Chondrocyte (in vitro differentiated cells): ENCODE data around the gene UCP3. TPM values are rescaled to one million over a fixed set of nuclear protein-coding genes. Genes with fewer than 3 reads are reported as not detected.

Source experiments
- DNase-seq: peaks from one replicate; pipeline ENCODE4 v3.0.0; 2021; ENCODE audit warnings: mixed read lengths, low spot score
- H3K27ac Mint-ChIP-seq: one replicate; pipeline ENCODE4 v1.8.0; 2021; ENCODE audit warnings: mild to moderate bottlenecking, moderate library complexity, mixed read lengths; ENCODE audit not compliant: unreplicated experiment
- H3K27me3 Mint-ChIP-seq: 2 replicates; pipeline ENCODE4 v1.8.0; 2021; ENCODE audit warnings: low read depth, mixed read lengths
- H3K36me3 Mint-ChIP-seq: 2 replicates; pipeline ENCODE4 v1.8.0; 2021; ENCODE audit warnings: low read depth, mixed read lengths
- H3K4me1 Mint-ChIP-seq: 2 replicates; pipeline ENCODE4 v1.8.0; 2021; ENCODE audit warnings: low read depth, mild to moderate bottlenecking, mixed read lengths
- H3K4me3 Mint-ChIP-seq: one replicate; pipeline ENCODE4 v1.8.0; 2021; ENCODE audit warnings: mild to moderate bottlenecking, moderate library complexity, mixed read lengths; ENCODE audit not compliant: unreplicated experiment
- H3K9me3 Mint-ChIP-seq: 2 replicates; pipeline ENCODE4 v1.8.0; 2021; ENCODE audit warnings: low read depth, mixed read lengths
- CTCF ChIP-seq: fragments of 200-600 bp; sonication (generic); IDR thresholded peaks from 2 replicates; pipeline ENCODE4 v1.5.0; 2021; ENCODE audit warnings: antibody characterized with exemption, mild to moderate bottlenecking, moderate library complexity
- long read RNA-seq: library from polyadenylated mRNA; stranded (forward); transcript quantifications from one replicate; pipeline ENCODE4 v2.0.0, GENCODE V29; 2021
- total RNA-seq: library from RNA; stranded (reverse); gene quantifications from 3 replicates; pipeline ENCODE4 v1.2.1, GENCODE V29; 2021

UCP3 gene
- total RNA-seq: 0.47 to 1.6 TPM (median 1.3 TPM) in 3 replicates
- long read RNA-seq, partial matches to known transcripts: 1 of 1 reads
- long read RNA-seq, other reads (novel, unspliced or antisense): 0 of 1 reads

GRCh38 chr11:74008373-74009229, at the start of gene UCP3:
Gene UCP3, minus strand, starts transcription at chr11:74009085. Its CDS starts 2,043 bp downstream, at chr11:74007042.
- TF ChIP-seq CTCF: no peak
- H3K27ac Mint-ChIP-seq: no peak within 1 kb of the TSS
- H3K27me3 Mint-ChIP-seq: no peaks in the 10 kb centered on the region
- peaks cover 9% of the 10 kb centered on the region for H3K36me3 Mint-ChIP-seq
- H3K4me3 Mint-ChIP-seq: no peak within 1 kb of the TSS
- no peak for DNase-seq
- peaks cover 4% of the 10 kb centered on the region for H3K4me1 Mint-ChIP-seq
- no peaks in the 10 kb centered on the region for H3K9me3 Mint-ChIP-seq

- TF ChIP-seq CTCF: no peak
- peaks cover 7% of the 10 kb centered on the region for H3K9me3 Mint-ChIP-seq
These were observed 48.6 kb upstream of the UCP3 start for GRCh38 chr11:74057249-74058151.

GRCh38 chr11:74055938-74056337, 47.1 kb upstream of the UCP3 start:
- Mint-ChIP-seq H3K36me3 (peaks cover 8% of the 10 kb centered on the region), H3K27me3 (no peaks in the 10 kb centered on the region), H3K4me3 (no peak overlapping the region), H3K27ac (peak overlapping the region; percentile 30), H3K4me1 (peaks cover 17% of the 10 kb centered on the region), H3K9me3 (peaks cover 3% of the 10 kb centered on the region)
- no peak for TF ChIP-seq CTCF
- no peak for DNase-seq

More at GRCh38 chr11:74057249-74058151, 48.6 kb upstream of the UCP3 start:
- peaks cover 9% of the 10 kb centered on the region for H3K36me3 Mint-ChIP-seq
- H3K4me1 Mint-ChIP-seq: peaks cover 17% of the 10 kb centered on the region
- H3K27ac Mint-ChIP-seq: no peak overlapping the region
- DNase-seq: no peak
- no peak overlapping the region for H3K4me3 Mint-ChIP-seq
- H3K27me3 Mint-ChIP-seq: no peaks in the 10 kb centered on the region

GRCh38 chr11:74050465-74050864, 41.6 kb upstream of the UCP3 start:
- no peaks in the 10 kb centered on the region for H3K9me3 Mint-ChIP-seq
- peaks cover 13% of the 10 kb centered on the region for H3K4me1 Mint-ChIP-seq
- DNase-seq: no peak
- H3K27me3 Mint-ChIP-seq: no peaks in the 10 kb centered on the region
- H3K4me3 Mint-ChIP-seq: no peak overlapping the region
- peaks cover 8% of the 10 kb centered on the region for H3K36me3 Mint-ChIP-seq
- peak overlapping the region; percentile 0 for H3K27ac Mint-ChIP-seq
- no peak for TF ChIP-seq CTCF

GRCh38 chr11:74048993-74049392, 40.1 kb upstream of the UCP3 start:
- TF ChIP-seq CTCF: no peak
- H3K27ac Mint-ChIP-seq: no peak overlapping the region

More at GRCh38 chr11:74048993-74049392, 40.1 kb upstream of the UCP3 start:
- Mint-ChIP-seq H3K36me3 (peaks cover 8% of the 10 kb centered on the region), H3K27me3 (no peaks in the 10 kb centered on the region), H3K9me3 (no peaks in the 10 kb centered on the region), H3K4me1 (peaks cover 7% of the 10 kb centered on the region), H3K4me3 (no peak overlapping the region)
- DNase-seq: no peak
